Endothelial cell of umbilical vein (primary cell): ENCODE data around the gene SPSB1. TPM values are rescaled to one million over a fixed set of nuclear protein-coding genes. Genes with fewer than 3 reads are reported as not detected.

ENCODE experiments used
- BruUV-seq: library from RNA; stranded (reverse); fragments of 400-500 nt; replicated peaks from 2 replicates; lab custom pipeline; 2021; lab: Mats Ljungman, UMichigan
- CTCF ChIA-PET: fragments of 300-600, 350-600 bp; sonication (Branson Sonifier 250); formaldehyde crosslinking; loops from one replicate; lab custom pipeline; 2021; ENCODE audit warnings: antibody characterized with exemption, inconsistent platforms; lab: Charles Lee
- POLR2A ChIA-PET: fragments of 300-600, 350-600 bp; sonication (Branson Sonifier 250); formaldehyde crosslinking; loops from one replicate; lab custom pipeline; 2021; ENCODE audit warnings: antibody characterized with exemption, inconsistent platforms; lab: Charles Lee
- DNase-seq: peaks from one replicate; pipeline ENCODE4 v3.0.0-alpha.2; 2011; ENCODE audit warnings: low read depth, low spot score
- FAIRE-seq: peaks from 2 replicates; lab custom pipeline; 2011; peaks lifted over from hg19 to GRCh38; lab: Jason Lieb, UNC
- H2AFZ ChIP-seq: 2 replicates; pipeline ENCODE4 v1.6.0; 2012; ENCODE audit warnings: low read depth, low read length, control low read depth, inconsistent platforms
- H3K27ac ChIP-seq: 2 replicates; pipeline ENCODE4 v1.5.1; 2011; ENCODE audit warnings: low read depth, mild to moderate bottlenecking, control low read depth, low read length, moderate library complexity; ENCODE audit not compliant: insufficient read depth
- H3K27me3 ChIP-seq, 2 experiments: 2 replicates each; pipeline versions ENCODE4 v1.6.0 to v1.6.1; 2011; ENCODE audit warnings: low read length in 2 of 2, mixed read lengths in 1 of 2; ENCODE audit not compliant: control insufficient read depth in 2 of 2, insufficient read depth in 2 of 2
- H3K36me3 ChIP-seq, 2 experiments: 2 replicates in 1 of 2; 3 replicates in 1 of 2; pipeline ENCODE4 v1.5.1; 2011; ENCODE audit warnings: low read length in 2 of 2, mild to moderate bottlenecking in 1 of 2, moderate library complexity in 1 of 2; ENCODE audit not compliant: control insufficient read depth in 2 of 2, insufficient read depth in 2 of 2; ENCODE audit errors: extremely low read depth in 1 of 2
- H3K4me1 ChIP-seq: 3 replicates; pipeline ENCODE4 v1.5.1; 2011; ENCODE audit warnings: mild to moderate bottlenecking, low read length; ENCODE audit not compliant: control insufficient read depth, insufficient read depth; ENCODE audit errors: extremely low read depth
- H3K4me2 ChIP-seq: 2 replicates; pipeline ENCODE4 v1.6.1; 2011; ENCODE audit warnings: low read length, control low read depth, mixed read lengths; ENCODE audit not compliant: insufficient read depth
- H3K4me3 ChIP-seq, 3 experiments: fragments of 200-600 bp in 1 of 3; sonication (generic), shearing (Covaris generic) in 1 of 3; replicated peaks in 1 of 3; 2 replicates each; pipeline ENCODE4 v1.5.1; 2011 to 2016; ENCODE audit warnings: control low read depth in 3 of 3, low read length in 3 of 3, mild to moderate bottlenecking in 2 of 3, inconsistent platforms in 1 of 3, low read depth in 1 of 3, moderate library complexity in 1 of 3; ENCODE audit not compliant: insufficient read depth in 1 of 3
- H3K79me2 ChIP-seq: 2 replicates; pipeline ENCODE4 v1.6.0; 2012; ENCODE audit warnings: low read length, inconsistent platforms; ENCODE audit not compliant: control insufficient read depth, insufficient read depth
- H3K9ac ChIP-seq: replicated peaks from 2 replicates; pipeline ENCODE3; 2011; ENCODE audit warnings: low read length, control low read depth; ENCODE audit not compliant: insufficient read depth; ENCODE audit errors: extremely low read depth
- H3K9me1 ChIP-seq: replicated peaks from 3 replicates; pipeline ENCODE4 v1.6.0; 2011; ENCODE audit warnings: mild to moderate bottlenecking, low read length; ENCODE audit not compliant: control insufficient read depth, insufficient read depth; ENCODE audit errors: extremely low read depth
- H3K9me3 ChIP-seq: replicated peaks from 2 replicates; pipeline ENCODE4 v1.5.1; 2012; ENCODE audit warnings: low read length, inconsistent platforms; ENCODE audit not compliant: control insufficient read depth, insufficient read depth
- H4K20me1 ChIP-seq: replicated peaks from 2 replicates; pipeline ENCODE3; 2011; ENCODE audit warnings: mild to moderate bottlenecking, low read length; ENCODE audit not compliant: control insufficient read depth, insufficient read depth; ENCODE audit errors: extremely low read depth
- CTCF ChIP-seq, 2 donors: IDR thresholded peaks; 1 replicate in 1 of 2; 2 replicates in 1 of 2; pipeline ENCODE4 v1.5.1; 2011; ENCODE audit warnings: low read length in 2 of 2, mild to moderate bottlenecking in 2 of 2, moderate library complexity in 2 of 2, control low read depth in 1 of 2, inconsistent platforms in 1 of 2, low read depth in 1 of 2; ENCODE audit not compliant: insufficient read depth in 1 of 2; ENCODE audit errors: extremely low read depth in 1 of 2
- EZH2 ChIP-seq: IDR thresholded peaks from 2 replicates; pipeline ENCODE4 v1.6.1; 2012; ENCODE audit warnings: borderline replicate concordance, low read depth, mild to moderate bottlenecking, moderate library complexity, low read length, inconsistent platforms; ENCODE audit not compliant: severe bottlenecking
- FOS ChIP-seq: IDR thresholded peaks from 2 replicates; pipeline ENCODE4 v1.6.1; 2011; ENCODE audit warnings: mild to moderate bottlenecking, low read length, moderate library complexity, borderline replicate concordance; ENCODE audit not compliant: insufficient read depth
- GATA2 ChIP-seq: IDR thresholded peaks from 2 replicates; pipeline ENCODE4 v1.7.0; 2011; ENCODE audit warnings: low read depth, mild to moderate bottlenecking, moderate library complexity, mixed read lengths, low read length; ENCODE audit not compliant: insufficient read length, insufficient read depth
- JUN ChIP-seq: IDR thresholded peaks from 2 replicates; pipeline ENCODE4 v1.6.1; 2011; ENCODE audit warnings: borderline replicate concordance, low read depth; ENCODE audit not compliant: insufficient read length, insufficient read depth
- MAX ChIP-seq: IDR thresholded peaks from 2 replicates; pipeline ENCODE4 v1.6.1; 2011; ENCODE audit not compliant: insufficient read depth, insufficient read length
- MYC ChIP-seq: IDR thresholded peaks from one replicate; pipeline ENCODE4 v1.6.1; 2011; ENCODE audit warnings: mild to moderate bottlenecking, low read depth, low read length
- POLR2A ChIP-seq: IDR thresholded peaks from 2 replicates; pipeline ENCODE4 v1.6.1; 2012; ENCODE audit warnings: low read depth, mild to moderate bottlenecking, control low read depth, low read length
- POLR2AphosphoS5 ChIP-seq: IDR thresholded peaks from 2 replicates; pipeline ENCODE4 v1.6.1; 2012; ENCODE audit warnings: low read depth, mild to moderate bottlenecking, control low read depth, low read length, moderate library complexity; ENCODE audit not compliant: insufficient read depth
- dilution Hi-C: fragments of 300-500 bp; cut with MboI; formaldehyde crosslinking; loops from one replicate; pipeline ENCODE4 v1.15.0; 2019; ENCODE audit warnings: low sequenced_read_pairs; ENCODE audit not compliant: extremely low pct_ligation_motif_present
- intact Hi-C: fragments of 100-400 bp; cut with micrococcal nuclease; formaldehyde crosslinking; loops from one replicate; pipeline ENCODE4 v1.10.0; 2022
- polyA plus RNA-seq, 4 experiments: library from polyadenylated mRNA; depleted of rRNA in 3 of 4; stranded (reverse) in 3 of 4; unstranded in 1 of 4; fragments of >200 nt; gene quantifications; 2 replicates each; pipeline versions ENCODE4 v1.2.1 to v1.2.3, GENCODE V29; 2011 to 2012; ENCODE audit warnings: missing spikeins in 1 of 4
- total RNA-seq: library from RNA; stranded (reverse); gene quantifications from 2 replicates; pipeline ENCODE4 v1.2.3, GENCODE V29; 2021

The SPSB1 gene
- total and polyA plus RNA-seq, 2 donors (not counting 3 experiments of a cell fraction or from before 2014, with no cell fraction given), result 41.9 to 61.2 TPM

DNA sequence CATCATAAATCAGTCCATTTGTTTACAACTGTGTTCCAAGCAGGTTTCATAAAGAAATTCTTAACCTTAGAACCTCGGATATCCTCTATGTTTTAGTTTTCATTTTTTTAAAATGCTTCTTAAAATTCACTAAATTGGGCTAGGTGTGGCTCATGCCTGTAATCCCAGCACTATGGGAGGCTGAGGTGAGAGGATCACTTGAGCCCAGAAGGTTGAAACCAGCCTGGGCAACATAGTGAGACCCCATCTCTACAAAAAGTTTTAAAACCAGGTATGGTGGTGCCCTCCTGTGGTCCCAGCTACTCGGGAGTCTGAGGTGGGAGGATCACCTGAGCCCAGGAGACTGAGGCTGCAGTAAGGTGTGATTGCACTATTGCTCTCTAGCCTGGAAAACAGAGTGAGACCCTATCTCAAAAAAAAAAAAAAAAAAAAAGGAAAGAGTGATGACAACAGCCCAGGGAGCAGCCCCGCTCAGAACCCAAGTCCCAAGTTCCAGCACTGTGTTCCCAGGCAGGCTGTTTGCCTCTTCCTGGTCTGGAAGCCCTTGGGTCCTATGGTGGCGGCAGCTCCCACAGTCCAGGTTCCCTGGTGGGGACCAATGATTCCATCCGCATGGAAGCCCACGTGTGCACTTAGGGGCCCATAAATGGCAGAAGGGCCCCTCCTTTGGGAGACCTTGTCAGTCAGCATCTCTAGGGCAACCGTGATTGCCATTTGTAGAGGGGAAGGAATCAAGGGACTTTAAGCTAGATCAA, 24.7 kb upstream of the SPSB1 start:
- POLR2A ChIA-PET, result interaction anchor here (1.1 kb wide), 1 partner anchor 34 kb away, joined by 4 read pairs; the partner anchor contains the start of gene H6PD

More for the DNA sequence above, 24.7 kb upstream of the SPSB1 start:
- DNase-seq, result no peak
- Histone ChIP-seq H3K9me1 (no peaks in the 10 kb centered on the region), H3K79me2 (no peaks in the 10 kb centered on the region), H3K4me3 (no peak overlapping the region), H3K9me3 (no peaks in the 10 kb centered on the region), H2AFZ (no peak overlapping the region), H3K9ac (no peak overlapping the region), H3K27ac (no peak overlapping the region), H4K20me1 (no peaks in the 10 kb centered on the region), H3K4me1 (no peaks in the 10 kb centered on the region), H3K27me3 (no peaks in the 10 kb centered on the region), H3K36me3 (peaks cover 0 to 7% of the 10 kb centered on the region in 2 experiments), H3K4me2 (no peak overlapping the region)
- intact Hi-C loops (loop anchor here (1.0 to 5.0 kb wide), 5 partner anchors 21 to 304 kb away; no protein-coding TSS in a partner anchor), dilution Hi-C loops (no loop called here)
- CTCF ChIA-PET, result interaction anchor here (0.6 to 9.6 kb wide), 12 partner anchors 12 to 305 kb away, joined by 3 to 232 read pairs (median 7); no protein-coding TSS in a partner anchor
- TF ChIP-seq FOS (no peak), CTCF (IDR thresholded peaks at IDR 0.05; ENCODE audit: extremely low read depth in 1 of 2, insufficient read depth in 1 of 2, low read depth in 1 of 2, low read length in 2 of 2) (no peak), MAX (no peak), EZH2 (no peak), JUN (no peak), POLR2A (no peak), GATA2 (no peak), POLR2AphosphoS5 (no peak), MYC (no peak)
- FAIRE-seq, result no peak
- BruUV-seq, result TSS peak; percentile 1
